Muscle of leg (tissue), 11 donors: ENCODE data around the gene RABGAP1L. TPM values are rescaled to one million over a fixed set of nuclear protein-coding genes. Genes with fewer than 3 reads are reported as not detected.

ENCODE experiments used
- DNase-seq: peaks from one replicate; pipeline ENCODE4 v3.0.0; 2013
- H3K27ac ChIP-seq: one replicate; pipeline ENCODE4 v1.5.1; 2013; ENCODE audit warnings: mild to moderate bottlenecking, low read length, control low read depth
- H3K27me3 ChIP-seq: one replicate; pipeline ENCODE4 v1.6.1; 2013; ENCODE audit warnings: low read length; ENCODE audit not compliant: control insufficient read depth, insufficient read depth
- H3K36me3 ChIP-seq: one replicate; pipeline ENCODE4 v1.6.1; 2013; ENCODE audit warnings: low read length; ENCODE audit not compliant: control insufficient read depth, insufficient read depth
- H3K4me1 ChIP-seq: one replicate; pipeline ENCODE4 v1.6.1; 2013; ENCODE audit warnings: low read length; ENCODE audit not compliant: control insufficient read depth, insufficient read depth
- H3K4me3 ChIP-seq: one replicate; pipeline ENCODE4 v1.5.1; 2013; ENCODE audit warnings: low read length, control low read depth
- H3K9me3 ChIP-seq: replicated peaks from 2 replicates; pipeline ENCODE4 v1.6.1; 2013; ENCODE audit warnings: low read depth, low read length; ENCODE audit not compliant: control insufficient read depth
- WGBS: methylation state at CpG from one replicate; pipeline ENCODE4 v1.1.5; 2013; ENCODE audit warnings: missing lambda C conversion rate; ENCODE audit not compliant: insufficient coverage; 5-methylcytosine and 5-hydroxymethylcytosine counted together
- polyA plus RNA-seq, 8 donors: library from polyadenylated mRNA; unstranded; fragments of 120-200 nt; gene quantifications; one replicate each; pipeline versions ENCODE4 v1.2.1 to v1.2.3, GENCODE V29; 2013; ENCODE audit warnings: inconsistent platforms in 1 of 8, low replicate concordance in 1 of 8; ENCODE audit not compliant: insufficient read length in 8 of 8, insufficient read depth in 1 of 8
- total RNA-seq: library from RNA; stranded (reverse); fragments of 120-200 nt; gene quantifications from one replicate; pipeline ENCODE4 v1.2.4, GENCODE V29; 2013

RABGAP1L gene
- total and polyA plus RNA-seq, 9 donors, result 9.8 to 27.2 (median 11.6) TPM

- H3K27ac ChIP-seq, result no peak overlapping the region
- no peak overlapping the region for H3K4me3 ChIP-seq
- H3K36me3 ChIP-seq, result peaks cover 4% of the 10 kb centered on the region
- H3K9me3 ChIP-seq, result no peaks in the 10 kb centered on the region
- no peaks in the 10 kb centered on the region for H3K4me1 ChIP-seq
- no peaks in the 10 kb centered on the region for H3K27me3 ChIP-seq
- peak; percentile 57 for DNase-seq
Measured at GRCh38 chr1:174982971-174983689, 823.8 kb downstream of the RABGAP1L start.

- H3K27me3 ChIP-seq, result no peaks in the 10 kb centered on the region
- no peak overlapping the region for H3K27ac ChIP-seq
- no peak for DNase-seq
- H3K9me3 ChIP-seq, result no peaks in the 10 kb centered on the region
- peaks cover 3% of the 10 kb centered on the region for H3K4me1 ChIP-seq
- no peak overlapping the region for H3K4me3 ChIP-seq
- peaks cover 2% of the 10 kb centered on the region for H3K36me3 ChIP-seq
- WGBS, result 100% methylated on average over 3 of the region's 4 CpGs
Measured at GRCh38 chr1:174984952-174985351, 825.6 kb downstream of the RABGAP1L start.

- H3K4me1 ChIP-seq, result peaks cover 3% of the 10 kb centered on the region
- no peaks in the 10 kb centered on the region for H3K36me3 ChIP-seq
- no peak for DNase-seq
- no peak overlapping the region for H3K4me3 ChIP-seq
- no peak overlapping the region for H3K27ac ChIP-seq
- no peaks in the 10 kb centered on the region for H3K27me3 ChIP-seq
- no peaks in the 10 kb centered on the region for H3K9me3 ChIP-seq
Measured at GRCh38 chr1:174988539-174988938, 829.2 kb downstream of the RABGAP1L start.

- 100% methylated on average over 1 of the region's 3 CpGs for WGBS
- H3K4me1 ChIP-seq, result peaks cover 3% of the 10 kb centered on the region
- H3K36me3 ChIP-seq, result no peaks in the 10 kb centered on the region
- H3K27me3 ChIP-seq, result no peaks in the 10 kb centered on the region
- DNase-seq, result no peak
- no peaks in the 10 kb centered on the region for H3K9me3 ChIP-seq
- H3K27ac ChIP-seq, result no peak overlapping the region
- H3K4me3 ChIP-seq, result no peak overlapping the region
Measured at GRCh38 chr1:174988986-174989385, 829.7 kb downstream of the RABGAP1L start.

- DNase-seq, result peak; percentile 82
Measured at GRCh38 chr1:174989536-174990220, 830.4 kb downstream of the RABGAP1L start.

GRCh38 chr1:174990382-174990999 is 831.2 kb downstream of the RABGAP1L start:
- 38% methylated on average over 2 of the region's 6 CpGs for WGBS
- DNase-seq, result peak; percentile 91
- Histone ChIP-seq H3K27me3 (no peaks in the 10 kb centered on the region), H3K36me3 (no peaks in the 10 kb centered on the region), H3K4me3 (peak overlapping the region; percentile 43), H3K4me1 (peaks cover 3% of the 10 kb centered on the region), H3K9me3 (no peaks in the 10 kb centered on the region), H3K27ac (peak overlapping the region; percentile 88)

More at GRCh38 chr1:174989536-174990220, 830.4 kb downstream of the RABGAP1L start:
- Histone ChIP-seq H3K27ac (peak overlapping the region; percentile 88), H3K4me1 (peaks cover 3% of the 10 kb centered on the region), H3K27me3 (no peaks in the 10 kb centered on the region), H3K36me3 (no peaks in the 10 kb centered on the region), H3K9me3 (no peaks in the 10 kb centered on the region), H3K4me3 (no peak overlapping the region)
- 35% methylated on average over 3 of the region's 5 CpGs for WGBS

GRCh38 chr1:174991473-174991872 is 832.2 kb downstream of the RABGAP1L start:
- WGBS, result no CpG with 5 or more reads among the region's 1 CpG
- no peak for DNase-seq
- Histone ChIP-seq H3K9me3 (no peaks in the 10 kb centered on the region), H3K4me3 (no peak overlapping the region), H3K27me3 (no peaks in the 10 kb centered on the region), H3K27ac (no peak overlapping the region), H3K4me1 (peaks cover 3% of the 10 kb centered on the region), H3K36me3 (no peaks in the 10 kb centered on the region)

- no peaks in the 10 kb centered on the region for H3K36me3 ChIP-seq
- no peaks in the 10 kb centered on the region for H3K27me3 ChIP-seq
- H3K9me3 ChIP-seq, result no peaks in the 10 kb centered on the region
- DNase-seq, result no peak
- WGBS, result 67% methylated on average over 1 of the region's 3 CpGs
- H3K4me1 ChIP-seq, result peaks cover 4% of the 10 kb centered on the region
- no peak overlapping the region for H3K4me3 ChIP-seq
- H3K27ac ChIP-seq, result no peak overlapping the region
Measured at GRCh38 chr1:174995121-174995520, 835.8 kb downstream of the RABGAP1L start.

- no peak overlapping the region for H3K4me3 ChIP-seq
- H3K9me3 ChIP-seq, result no peaks in the 10 kb centered on the region
- H3K4me1 ChIP-seq, result peaks cover 4% of the 10 kb centered on the region
- no CpG with 5 or more reads among the region's 1 CpG for WGBS
- DNase-seq, result no peak
- H3K27ac ChIP-seq, result no peak overlapping the region
- no peaks in the 10 kb centered on the region for H3K27me3 ChIP-seq
- H3K36me3 ChIP-seq, result no peaks in the 10 kb centered on the region
Measured at GRCh38 chr1:174995916-174996315, 836.6 kb downstream of the RABGAP1L start.

- H3K27ac ChIP-seq, result no peak overlapping the region
- no peaks in the 10 kb centered on the region for H3K9me3 ChIP-seq
- H3K4me3 ChIP-seq, result no peak overlapping the region
- DNase-seq, result no peak
- no peaks in the 10 kb centered on the region for H3K27me3 ChIP-seq
- no CpG with 5 or more reads among the region's 1 CpG for WGBS
- H3K4me1 ChIP-seq, result peaks cover 4% of the 10 kb centered on the region
- no peaks in the 10 kb centered on the region for H3K36me3 ChIP-seq
Measured at GRCh38 chr1:174996476-174996875, 837.2 kb downstream of the RABGAP1L start.
